GM19240 (cell line): ENCODE data around the gene SSNA1.
A peak's percentile ranks its signal among the peaks of the same experiment; 100 is the strongest.

Experiments used
- DNase-seq: peaks from one replicate; pipeline ENCODE4 v3.0.0; 2011; ENCODE audit warnings: low spot score; ENCODE audit not compliant: insufficient read length

SSNA1 gene

GRCh38 chr9:137167747-137168572 is 20.5 kb upstream of the SSNA1 start:
- no peak for DNase-seq

- DNase-seq: no peak
Measured at GRCh38 chr9:137168573-137168903, 19.9 kb upstream of the SSNA1 start.

GRCh38 chr9:137168904-137169856 is 19.3 kb upstream of the SSNA1 start:
- no peak for DNase-seq

GRCh38 chr9:137169896-137170358 is 18.5 kb upstream of the SSNA1 start, which contains the start of gene LRRC26:
Gene LRRC26 (minus strand): TSS chr9:137170051. CDS start chr9:137169943, 108 bp downstream.
- no peak for DNase-seq

- no peak for DNase-seq
Measured at GRCh38 chr9:137170486-137171148, 17.9 kb upstream of the SSNA1 start.

GRCh38 chr9:137171149-137171900 is 17.2 kb upstream of the SSNA1 start:
- DNase-seq: no peak

- no peak for DNase-seq
Measured at GRCh38 chr9:137172901-137173795, 15.3 kb upstream of the SSNA1 start.

GRCh38 chr9:137173796-137174664 is 14.4 kb upstream of the SSNA1 start:
- DNase-seq: no peak

GRCh38 chr9:137174722-137175293 is 13.7 kb upstream of the SSNA1 start:
- no peak for DNase-seq

- DNase-seq: no peak
Measured at GRCh38 chr9:137175345-137175961, 13.0 kb upstream of the SSNA1 start.

- peak; percentile 87 for DNase-seq
Measured at GRCh38 chr9:137176302-137177182, 11.9 kb upstream of the SSNA1 start.

- DNase-seq: no peak
Measured at GRCh38 chr9:137178201-137178938, 10.1 kb upstream of the SSNA1 start.

- no peak for DNase-seq
Measured at GRCh38 chr9:137178939-137179630, 9.4 kb upstream of the SSNA1 start.

GRCh38 chr9:137179761-137180160 is 8.7 kb upstream of the SSNA1 start:
- DNase-seq: no peak

- no peak for DNase-seq
Measured at GRCh38 chr9:137180491-137180890, 8.0 kb upstream of the SSNA1 start.

- DNase-seq: no peak
Measured at GRCh38 chr9:137181680-137182079, 6.8 kb upstream of the SSNA1 start.
